RPMI7951 (cell line): ENCODE results near the gene DENND1B. TPM values are rescaled to one million over a fixed set of nuclear protein-coding genes. Genes with fewer than 3 reads are reported as not detected.

Experiments
- DNase-seq: peaks from one replicate; pipeline ENCODE4 v3.0.0-alpha.2; 2012; ENCODE audit warnings: low read depth
- total RNA-seq: library from RNA; depleted of rRNA; stranded (reverse); fragments of >200 nt; shearing (Covaris generic); gene quantifications from 2 replicates; pipeline ENCODE4 v1.2.3, GENCODE V29; 2014

Gene DENND1B
- total RNA-seq, 1 experiment from 2014 or later, result 10.6 TPM

DNA sequence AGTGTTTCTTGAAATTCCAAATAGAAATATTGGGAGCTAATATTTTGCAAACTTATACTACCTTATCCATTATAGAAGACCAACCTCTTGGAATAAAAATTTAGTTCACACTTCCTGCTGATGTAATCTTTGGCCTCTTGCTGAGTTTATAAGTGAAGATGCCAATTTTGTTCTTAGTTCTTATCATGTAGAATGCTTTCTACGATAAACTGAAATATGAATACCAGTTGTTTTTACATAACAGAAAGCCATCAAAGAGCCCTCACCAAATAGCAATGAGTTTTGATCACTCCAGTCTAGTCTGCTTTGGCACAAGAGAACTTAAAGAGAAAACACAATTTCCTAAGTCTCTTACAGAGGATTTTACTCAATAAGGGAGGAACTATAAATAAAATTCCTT lies 89.5 kb downstream of the DENND1B start:
- no peak for DNase-seq

DNA sequence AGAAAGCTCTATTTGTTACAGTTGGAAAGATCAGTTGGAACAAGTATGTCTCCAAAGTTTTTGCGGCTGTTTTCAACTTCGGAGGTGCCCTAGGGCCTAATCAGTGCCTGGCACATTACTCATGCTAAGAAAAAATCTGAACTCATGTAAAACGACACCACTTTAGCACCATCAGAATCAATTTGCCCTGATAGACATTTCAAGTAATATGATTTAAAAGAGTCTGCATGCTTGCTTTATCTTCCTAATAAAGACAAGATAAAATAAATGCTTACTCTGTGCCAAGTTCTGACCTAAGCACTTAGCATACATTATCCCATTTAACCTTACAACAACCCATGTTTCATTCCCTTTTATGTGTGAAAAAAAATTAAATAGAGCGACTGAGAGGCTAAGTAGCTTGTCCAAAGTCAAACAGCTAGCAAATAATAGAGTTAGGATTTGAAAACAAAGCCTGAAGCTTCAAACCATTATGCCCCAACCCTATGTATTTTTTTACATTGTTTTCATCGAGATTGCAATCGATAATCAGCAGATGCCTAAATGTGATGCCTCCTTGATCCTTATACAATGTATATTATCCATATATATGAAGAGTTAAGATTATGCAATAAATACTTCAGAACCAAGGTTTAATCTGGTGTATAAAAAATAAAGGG lies 91.3 kb downstream of the DENND1B start:
- peak; percentile 70 for DNase-seq

DNA sequence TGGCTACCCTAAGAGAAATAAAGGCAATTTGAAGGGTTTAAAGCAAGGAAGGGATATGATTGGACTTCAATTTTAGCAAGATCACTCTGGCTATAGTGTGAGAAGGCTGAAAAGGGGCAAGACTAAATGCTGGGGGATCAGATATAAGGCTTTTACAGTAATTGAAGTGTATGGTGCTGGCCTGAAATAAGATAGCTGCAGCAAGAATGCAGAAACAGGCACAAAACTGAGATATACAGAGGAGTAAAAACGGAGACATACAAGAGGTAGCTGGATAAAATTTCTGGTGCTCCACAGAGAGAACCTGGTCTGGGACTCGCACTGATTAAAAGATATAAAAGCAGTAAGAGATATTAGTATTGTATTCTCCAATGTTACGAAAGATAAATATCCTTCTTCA lies 92.0 kb downstream of the DENND1B start:
- no peak for DNase-seq

DNA sequence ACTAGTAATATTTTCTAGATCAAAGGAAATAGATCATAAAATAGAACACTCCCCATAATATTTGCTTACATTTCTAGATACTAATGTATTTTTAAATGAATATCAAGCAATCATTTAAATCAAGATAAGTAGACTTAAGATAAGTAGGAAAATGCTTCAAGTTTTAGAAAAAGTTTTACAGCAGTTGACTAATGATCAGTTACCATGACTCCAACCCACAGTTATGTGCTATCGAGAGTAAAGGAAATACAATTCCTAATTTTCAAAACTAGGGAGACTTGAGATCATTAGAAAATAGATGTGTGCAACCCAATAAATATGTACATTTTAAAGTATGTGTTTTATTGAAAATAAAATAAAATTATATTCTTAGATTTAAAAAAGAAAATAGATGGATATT lies 95.0 kb downstream of the DENND1B start:
- DNase-seq, result no peak

DNA sequence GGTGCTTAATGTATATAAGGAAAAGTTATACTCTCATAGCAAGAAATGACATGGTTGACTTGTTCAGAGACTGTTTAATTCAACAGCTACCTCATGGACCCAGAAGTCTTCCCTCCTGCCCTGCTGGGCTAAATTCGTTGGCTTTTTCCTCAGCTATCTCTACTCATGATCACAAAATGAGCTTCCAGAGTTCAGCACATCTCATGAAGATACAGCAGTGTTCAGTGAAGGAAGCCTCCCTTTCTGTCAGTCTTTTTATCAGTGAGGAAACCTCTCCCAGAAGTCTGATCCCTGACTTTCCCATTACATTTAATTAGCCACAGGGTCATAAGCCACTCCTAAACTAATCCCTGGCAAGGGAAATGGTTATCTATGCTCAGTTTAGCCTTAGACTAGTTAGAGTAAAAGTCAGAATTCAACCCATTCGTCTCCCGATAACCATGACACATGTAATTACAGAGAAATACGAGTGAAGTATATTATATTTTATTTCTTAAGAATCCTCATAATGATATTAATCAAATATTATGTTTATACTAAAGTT lies 97.5 kb downstream of the DENND1B start:
- DNase-seq, result no peak

DNA sequence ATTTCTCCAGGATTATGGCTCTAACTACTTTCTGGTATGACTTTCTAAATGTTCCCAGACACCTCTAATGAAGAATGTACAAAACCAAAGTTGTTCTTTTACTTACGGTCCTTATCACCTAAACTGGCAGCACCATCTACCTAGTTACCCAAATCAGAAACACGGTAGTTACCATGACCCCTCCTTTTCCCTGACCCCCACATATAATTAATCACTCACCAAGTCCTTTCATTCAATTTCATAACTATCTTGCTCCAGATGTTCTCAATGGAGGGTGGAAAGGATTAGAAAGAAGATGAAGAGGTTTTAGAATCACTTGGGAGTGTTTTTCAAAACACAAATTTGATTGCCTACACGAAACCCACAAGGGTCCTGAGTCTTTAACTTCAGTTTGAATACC lies 98.0 kb downstream of the DENND1B start:
- DNase-seq, result no peak

DNA sequence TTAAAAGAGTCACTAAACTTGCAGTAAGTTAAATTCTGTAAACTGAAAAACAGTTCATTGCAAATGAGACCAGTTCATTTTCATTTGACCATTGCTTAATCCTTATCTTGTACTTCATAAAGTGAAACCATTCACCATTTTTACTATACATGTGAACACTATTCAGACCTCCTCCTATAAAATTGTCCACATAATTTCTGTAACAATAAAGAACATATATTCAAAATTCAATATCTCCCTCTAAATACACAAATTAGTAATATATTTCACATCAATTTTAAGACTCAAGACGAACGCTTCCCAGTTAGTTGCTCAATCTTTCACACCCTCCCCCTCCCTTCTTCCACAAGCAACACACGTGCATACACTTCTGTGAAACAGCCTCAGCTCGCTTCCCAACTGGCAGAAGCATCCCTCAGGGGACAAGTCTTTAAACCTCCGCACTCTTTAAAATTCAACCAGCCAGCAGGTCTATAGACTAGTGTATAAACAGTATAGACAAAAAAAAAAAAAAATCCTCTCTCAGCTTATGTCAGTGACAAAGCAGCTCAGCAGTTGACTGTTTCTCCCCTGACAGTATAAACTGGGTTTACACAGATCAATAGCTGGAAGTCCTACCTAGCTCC lies 99.6 kb downstream of the DENND1B start:
- peak; percentile 23 for DNase-seq

DNA sequence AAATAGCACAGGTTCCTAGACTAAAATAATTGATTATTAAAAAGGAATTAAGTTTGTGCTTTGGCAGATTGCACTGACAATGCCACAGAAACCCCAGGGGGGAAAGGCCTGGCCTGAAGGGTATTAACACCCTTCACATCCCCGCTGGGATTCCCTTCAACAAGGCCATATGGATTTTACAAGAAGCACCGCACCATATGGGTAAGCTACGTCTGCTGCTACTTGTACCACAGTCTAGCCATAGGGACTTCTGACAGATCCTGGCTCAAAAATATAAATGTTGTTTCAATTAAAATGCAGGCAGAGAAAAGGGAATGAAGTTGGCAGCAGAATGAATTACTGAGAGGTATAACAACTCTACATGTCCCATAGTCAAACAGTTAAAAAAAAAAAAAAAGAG lies 101.0 kb downstream of the DENND1B start:
- no peak for DNase-seq

DNA sequence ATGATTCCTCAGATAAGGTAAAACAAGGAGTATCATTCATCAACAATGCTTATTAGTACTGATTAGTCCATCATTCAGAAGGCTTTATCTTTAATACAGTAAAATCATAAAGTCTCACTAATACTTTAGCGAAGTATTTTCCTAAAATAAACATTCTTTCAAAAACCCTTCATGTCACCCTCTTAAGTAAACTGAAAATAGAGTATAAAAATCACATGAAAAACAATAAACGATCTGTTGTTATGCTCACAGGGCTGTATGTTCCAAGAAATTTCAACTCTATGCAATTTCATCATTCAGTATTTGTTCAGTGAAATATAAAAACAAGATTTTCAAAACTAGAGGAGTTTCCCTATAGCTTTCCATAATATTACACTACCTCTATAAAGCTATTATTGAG lies 102.0 kb downstream of the DENND1B start:
- no peak for DNase-seq

DNA sequence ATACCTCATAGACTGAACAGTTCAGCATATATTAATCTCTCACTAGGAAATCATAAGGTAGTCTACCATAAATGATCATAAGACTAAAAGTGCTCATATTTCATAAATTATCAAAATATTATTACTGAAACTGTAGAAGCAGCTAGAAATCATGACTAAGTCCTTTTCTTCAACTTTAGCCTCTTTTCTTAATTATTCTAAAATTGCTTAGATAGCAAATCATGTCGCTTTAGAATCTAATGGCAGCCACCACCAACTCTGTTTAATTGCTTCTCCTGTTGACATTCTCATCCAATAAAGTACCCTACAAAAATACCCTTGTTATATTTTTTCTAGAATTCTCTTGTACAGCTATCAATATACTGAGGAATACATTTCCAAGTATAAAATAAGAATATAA lies 102.9 kb downstream of the DENND1B start:
- DNase-seq, result no peak

DNA sequence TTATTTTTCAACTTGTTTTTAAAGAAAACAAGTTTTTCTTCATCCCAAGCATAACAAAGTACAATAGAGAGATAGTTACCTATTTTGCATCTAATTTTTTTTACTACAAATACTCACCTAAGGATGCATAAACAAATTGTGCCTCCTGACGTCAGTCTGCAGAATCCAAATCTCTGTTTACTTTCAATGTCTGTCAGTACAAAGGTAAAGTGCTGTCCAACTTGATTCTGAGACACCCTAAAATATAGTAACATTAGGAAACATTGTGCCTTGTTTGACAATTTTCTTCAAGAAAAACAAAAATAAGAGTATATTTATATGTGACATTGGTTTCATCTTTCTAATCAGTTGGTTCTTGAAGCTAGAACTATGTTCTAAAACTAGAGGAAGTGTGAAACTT lies 103.4 kb downstream of the DENND1B start:
- DNase-seq, result no peak

DNA sequence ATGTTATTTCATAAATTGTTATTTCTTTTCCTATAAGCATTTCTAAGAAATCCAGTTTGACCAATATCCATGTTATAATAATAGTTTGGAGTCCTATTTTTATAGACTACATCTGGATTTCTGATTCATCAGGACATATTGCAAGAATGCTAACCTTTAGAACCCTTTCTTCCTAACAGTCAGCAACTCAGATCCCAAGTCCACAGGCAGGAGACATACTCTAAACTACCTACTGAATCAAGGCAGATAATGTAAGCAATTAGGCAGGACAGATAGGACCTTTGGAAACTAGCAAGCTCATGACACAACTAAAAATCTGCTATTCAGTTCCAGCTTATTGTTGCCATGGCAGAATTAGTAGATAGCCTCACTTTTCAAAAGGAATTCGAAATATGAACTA lies 104.1 kb downstream of the DENND1B start:
- DNase-seq, result no peak

DNA sequence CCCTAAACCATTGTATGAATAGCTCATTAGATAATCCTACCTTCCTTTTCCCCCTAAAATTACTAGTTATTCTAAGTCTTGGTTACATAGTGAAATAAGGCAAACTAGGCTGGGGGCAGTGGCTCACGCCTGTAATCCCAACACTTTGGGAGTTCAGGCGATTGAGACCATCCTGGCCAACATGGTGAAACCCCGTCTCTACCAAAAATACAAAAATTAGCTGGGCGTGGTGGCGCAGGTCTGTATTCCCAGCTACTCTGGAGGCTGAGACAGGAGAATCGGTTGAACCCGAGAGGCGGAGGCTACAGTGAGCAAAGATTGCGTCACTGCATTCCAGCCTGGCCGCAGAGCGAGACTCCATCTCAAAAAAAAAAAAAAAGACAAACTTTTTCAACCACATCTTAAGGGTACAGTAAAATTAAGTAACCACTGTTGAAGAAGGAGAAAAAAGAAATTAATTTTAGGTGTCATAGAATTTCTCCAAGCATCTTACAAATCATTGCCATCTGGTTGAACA lies 108.5 kb downstream of the DENND1B start:
- DNase-seq, result no peak

DNA sequence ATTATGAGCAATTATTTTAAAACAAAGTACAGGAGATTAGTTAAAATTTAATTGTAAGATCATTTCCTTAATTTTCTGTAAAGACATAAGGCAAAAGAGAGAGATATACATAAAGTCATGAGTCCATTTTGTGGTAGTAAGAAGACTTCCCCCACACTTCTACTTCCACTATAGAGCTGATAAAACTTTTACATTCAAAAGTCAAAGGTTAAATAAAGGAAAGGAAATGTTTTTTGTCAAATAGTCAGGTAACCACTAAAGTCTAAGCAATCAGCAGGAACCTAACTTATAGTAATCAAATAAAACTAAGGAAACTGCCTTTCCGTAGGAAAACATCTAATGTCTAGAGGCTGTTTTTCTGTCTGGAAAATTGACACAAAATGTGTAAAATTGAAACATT lies 110.9 kb downstream of the DENND1B start:
- no peak for DNase-seq

DNA sequence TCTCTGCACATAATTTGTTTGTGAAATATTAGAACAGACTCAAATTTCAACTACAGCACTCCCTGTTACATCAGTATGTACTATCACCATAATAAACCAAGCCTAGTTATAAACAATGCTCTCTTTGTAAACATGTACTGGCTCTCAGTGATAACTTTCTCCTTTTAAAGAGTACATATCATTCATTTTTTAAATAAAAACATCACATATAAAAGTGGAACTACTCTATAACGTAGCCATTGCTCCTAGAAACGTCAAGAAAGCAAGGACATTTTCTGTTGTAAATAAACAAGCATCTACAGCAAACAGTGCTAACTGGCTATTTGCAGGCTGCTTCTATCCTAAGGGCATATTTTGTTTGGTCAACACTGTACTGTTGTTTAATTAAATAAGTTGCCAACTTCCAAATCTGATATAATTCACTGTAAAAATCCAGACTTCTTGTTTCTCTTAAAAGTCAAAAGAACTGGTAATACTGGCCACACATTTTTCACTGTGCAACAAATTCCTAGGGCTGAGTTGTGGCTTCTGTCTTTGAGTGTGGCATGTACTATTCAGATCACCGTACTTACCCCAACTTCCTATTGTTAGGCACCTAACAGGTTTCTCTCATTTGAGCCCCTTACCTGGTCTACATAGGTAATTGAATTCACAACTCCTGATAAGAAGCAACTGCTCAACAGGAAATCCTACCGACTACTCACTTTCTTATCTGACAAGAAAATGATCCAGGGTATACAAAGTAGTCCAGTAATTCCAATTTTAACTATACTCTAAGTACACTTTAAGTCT lies 111.9 kb downstream of the DENND1B start:
- no peak for DNase-seq

DNA sequence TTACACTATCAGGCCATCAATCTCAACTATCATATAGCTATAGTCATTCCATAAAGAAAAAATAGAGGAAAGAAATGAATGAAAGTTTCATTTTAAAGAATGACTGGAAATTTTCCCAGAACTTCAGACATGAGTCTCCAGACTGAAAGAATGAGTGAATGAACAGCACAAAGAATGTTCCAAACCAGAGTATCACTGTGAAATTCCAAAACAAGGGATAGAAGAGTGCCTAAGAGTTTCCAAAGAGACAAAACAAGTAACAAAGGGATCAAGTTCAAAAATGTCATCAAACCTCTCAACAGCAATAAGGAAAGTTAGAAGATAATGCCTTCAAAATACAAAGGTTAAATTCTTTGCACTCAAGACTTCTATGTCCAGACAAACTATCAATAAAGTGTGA lies 114.9 kb downstream of the DENND1B start:
- no peak for DNase-seq

DNA sequence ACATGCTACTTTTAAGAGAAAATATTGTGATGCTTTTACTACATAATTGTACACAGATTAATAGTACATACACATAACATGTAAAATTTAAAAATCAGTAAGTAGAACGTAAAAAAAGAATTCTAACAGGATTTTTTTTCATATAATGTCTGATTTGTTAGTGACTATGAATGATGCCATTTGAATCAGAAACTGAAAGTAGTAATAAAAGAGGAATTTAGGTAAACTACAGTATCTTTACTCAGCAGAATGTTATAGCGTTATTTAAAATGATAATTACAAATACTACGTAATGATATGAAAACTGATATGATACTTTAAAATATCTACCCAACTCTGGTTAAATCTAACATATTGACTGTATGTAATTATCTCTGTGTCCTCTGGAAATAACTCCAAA lies 116.1 kb downstream of the DENND1B start:
- no peak for DNase-seq

DNA sequence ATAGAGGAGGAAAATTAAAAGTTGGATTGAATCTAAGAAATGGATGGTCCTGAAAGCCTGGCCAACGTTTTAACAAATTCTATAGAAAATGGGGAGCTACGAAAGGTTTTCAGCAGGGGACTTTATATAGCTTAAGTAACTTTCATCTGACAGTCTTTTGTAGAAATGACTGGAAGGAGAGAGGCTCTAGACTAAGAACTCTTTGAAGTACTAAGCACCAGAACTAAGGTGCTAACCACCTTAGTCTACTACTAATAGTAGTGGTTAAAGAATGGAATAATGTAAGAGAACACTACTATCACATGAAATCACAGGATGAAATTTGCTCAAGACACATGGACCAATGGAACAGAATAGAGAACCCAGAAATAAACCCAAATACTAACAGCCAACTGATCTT lies 126.1 kb downstream of the DENND1B start:
- DNase-seq, result no peak

DNA sequence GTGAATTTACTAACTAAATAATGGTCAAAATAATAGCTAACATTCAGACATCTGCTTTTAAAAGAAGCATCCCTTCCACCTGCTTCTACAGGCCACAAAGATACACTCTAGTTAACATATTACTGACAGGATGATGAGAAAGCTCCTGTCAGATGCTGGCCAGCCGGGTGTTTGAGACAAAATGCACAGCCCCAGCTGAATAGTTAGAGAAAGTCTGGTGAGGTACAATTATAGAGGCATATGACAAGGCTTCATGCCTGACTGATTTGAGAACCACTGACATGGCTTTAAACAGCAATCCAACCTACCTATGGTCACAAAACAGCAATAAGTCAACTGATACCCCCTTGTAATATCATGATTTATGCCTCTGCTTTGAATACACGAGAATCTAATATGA lies 137.0 kb downstream of the DENND1B start:
- DNase-seq, result no peak

DNA sequence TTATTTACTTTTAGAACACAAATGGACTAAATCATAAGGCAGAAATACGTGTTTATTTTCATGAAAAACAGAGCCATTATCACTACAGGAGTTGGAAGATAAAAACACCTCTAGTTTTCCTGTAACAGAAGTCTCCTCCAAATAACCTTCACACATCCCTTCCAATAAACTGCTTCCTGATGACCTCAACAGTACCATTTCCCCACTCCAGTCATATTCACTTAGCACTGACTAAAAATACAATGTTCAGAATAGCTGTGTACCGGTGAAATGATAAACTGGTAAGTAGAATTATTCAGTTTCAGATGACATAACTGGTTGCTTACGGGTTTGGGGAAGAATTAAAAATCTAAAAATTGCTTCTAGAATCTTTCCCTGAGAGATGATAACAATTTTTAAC lies 137.9 kb downstream of the DENND1B start:
- no peak for DNase-seq

DNA sequence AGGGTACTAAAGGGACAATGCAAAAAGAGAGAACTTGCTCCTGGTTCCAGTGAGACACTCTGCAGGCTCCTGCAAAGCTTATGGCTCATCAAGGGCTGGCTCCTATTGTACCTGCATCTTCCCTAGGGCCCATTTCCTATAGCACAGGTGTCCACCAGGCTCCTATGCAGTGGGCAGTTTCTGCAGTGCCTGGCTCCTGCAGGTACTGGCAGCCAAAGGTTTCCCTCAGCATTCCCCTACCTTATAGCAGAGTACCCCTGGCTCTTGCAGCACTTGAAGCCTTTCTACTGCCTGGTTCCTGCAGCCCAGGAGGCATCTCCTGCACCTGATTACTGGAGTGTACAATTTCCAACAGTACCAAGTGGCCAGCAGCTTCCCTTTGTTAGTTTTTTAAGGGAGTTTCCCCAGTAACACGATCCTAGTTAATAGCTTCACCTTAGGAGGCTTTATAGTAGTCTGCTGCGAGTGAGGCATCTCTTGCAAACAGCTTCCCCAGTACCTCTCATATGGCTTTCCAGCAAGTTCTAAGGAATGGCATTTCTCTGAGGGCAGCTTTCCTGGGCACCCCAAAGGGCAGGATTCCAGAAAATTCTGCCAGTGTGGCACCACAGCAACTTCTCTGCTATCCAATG lies 141.7 kb downstream of the DENND1B start:
- no peak for DNase-seq

DNA sequence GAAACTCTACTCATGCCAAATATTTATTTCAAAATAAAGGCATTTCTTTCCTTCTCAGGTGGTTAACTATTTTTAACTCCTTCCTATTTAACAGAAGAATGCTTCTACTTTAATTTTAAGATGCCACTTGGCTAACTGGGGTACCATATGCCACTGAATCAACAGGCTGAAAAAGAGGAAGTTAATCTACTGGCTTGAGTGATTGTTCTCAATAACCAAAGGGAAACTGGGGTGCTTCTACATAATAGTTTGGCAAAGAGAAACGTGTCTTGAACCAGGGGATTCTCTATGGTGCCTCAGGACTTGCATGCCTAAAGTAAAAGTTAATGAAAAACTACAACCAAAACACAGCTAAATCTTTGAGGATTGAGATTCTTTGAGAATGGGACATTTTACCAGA lies 142.6 kb downstream of the DENND1B start:
- DNase-seq, result no peak
